Stimulated activated naive CD4-positive, alpha-beta T cell (primary cell): ENCODE measurements around the gene LRFN3.
A peak's percentile ranks its signal among the peaks of the same experiment; 100 is the strongest.
"Not testable (repeated sequence)": the region's sequence is repeated elsewhere in the genome, so short reads cannot be mapped to it uniquely, and the experiment has no call there.

Experiments
- DNase-seq, 6 experiments: peaks; one replicate each; lab custom pipeline; 2025; lab: John Stamatoyannopoulos, UW

The LRFN3 gene

GRCh38 chr19:35939307-35940077 lies 3.3 kb downstream of the LRFN3 start:
- no peak for DNase-seq

GRCh38 chr19:35940078-35940775 lies 4.1 kb downstream of the LRFN3 start:
- DNase-seq = no peak

- DNase-seq = no peak
Measured at GRCh38 chr19:35940839-35941238, 4.7 kb downstream of the LRFN3 start.

- DNase-seq = no peak
Measured at GRCh38 chr19:35942235-35942634, 6.1 kb downstream of the LRFN3 start.

DNA sequence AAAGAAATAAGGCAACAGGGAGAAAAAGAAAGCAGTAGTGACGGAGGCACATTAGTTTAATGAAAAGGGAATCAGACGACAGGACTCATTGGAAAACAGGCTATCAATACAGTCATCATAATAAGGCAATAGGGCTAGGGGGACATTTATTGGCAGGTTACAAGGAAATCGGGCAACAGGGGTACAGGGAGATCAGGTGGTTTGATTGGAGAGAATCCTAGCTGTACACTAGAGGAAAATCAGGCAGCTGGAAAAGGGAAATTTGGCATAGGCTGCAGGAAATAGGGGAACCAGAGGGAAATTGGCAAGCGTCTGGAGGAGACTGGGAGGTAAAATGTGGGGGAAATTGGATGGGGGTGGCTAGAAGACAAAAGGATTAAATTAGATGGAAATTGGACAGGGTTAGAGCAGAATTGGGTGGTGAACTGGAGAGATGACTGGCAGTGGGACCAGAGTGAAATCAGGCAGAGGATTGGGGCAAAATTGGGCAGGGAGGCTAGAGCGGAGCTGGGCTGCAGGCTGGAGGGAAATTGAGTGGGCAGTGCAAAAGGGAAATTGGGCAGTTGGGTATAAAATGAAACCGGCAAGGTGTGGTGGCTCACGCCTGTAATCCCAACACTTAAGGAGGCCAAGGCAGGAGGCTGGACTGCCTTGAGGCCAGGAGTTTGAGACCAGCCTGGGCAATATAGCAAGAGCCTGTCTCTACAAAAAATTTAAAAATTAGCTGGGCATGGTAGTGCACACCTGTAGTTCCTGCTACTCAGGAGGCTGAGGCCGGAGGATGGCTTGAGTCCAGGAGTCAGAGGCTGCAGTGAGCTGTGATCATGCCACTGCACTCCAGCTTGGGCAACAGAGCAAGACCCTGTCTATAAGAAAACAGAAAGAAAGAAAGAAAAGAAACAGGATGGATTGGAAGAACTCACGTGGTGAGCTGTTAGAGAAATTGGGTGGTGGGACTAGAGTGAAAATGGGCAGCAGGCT lies 7.4 kb downstream of the LRFN3 start:
- DNase-seq = no peak

DNA sequence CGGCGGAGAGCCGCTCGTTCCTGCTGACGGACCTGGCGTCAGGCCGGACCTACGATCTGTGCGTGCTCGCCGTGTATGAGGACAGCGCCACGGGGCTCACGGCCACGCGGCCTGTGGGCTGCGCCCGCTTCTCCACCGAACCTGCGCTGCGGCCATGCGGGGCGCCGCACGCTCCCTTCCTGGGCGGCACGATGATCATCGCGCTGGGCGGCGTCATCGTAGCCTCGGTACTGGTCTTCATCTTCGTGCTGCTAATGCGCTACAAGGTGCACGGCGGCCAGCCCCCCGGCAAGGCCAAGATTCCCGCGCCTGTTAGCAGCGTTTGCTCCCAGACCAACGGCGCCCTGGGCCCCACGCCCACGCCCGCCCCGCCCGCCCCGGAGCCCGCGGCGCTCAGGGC lies 8.4 kb downstream of the LRFN3 start:
- DNase-seq = no peak

DNA sequence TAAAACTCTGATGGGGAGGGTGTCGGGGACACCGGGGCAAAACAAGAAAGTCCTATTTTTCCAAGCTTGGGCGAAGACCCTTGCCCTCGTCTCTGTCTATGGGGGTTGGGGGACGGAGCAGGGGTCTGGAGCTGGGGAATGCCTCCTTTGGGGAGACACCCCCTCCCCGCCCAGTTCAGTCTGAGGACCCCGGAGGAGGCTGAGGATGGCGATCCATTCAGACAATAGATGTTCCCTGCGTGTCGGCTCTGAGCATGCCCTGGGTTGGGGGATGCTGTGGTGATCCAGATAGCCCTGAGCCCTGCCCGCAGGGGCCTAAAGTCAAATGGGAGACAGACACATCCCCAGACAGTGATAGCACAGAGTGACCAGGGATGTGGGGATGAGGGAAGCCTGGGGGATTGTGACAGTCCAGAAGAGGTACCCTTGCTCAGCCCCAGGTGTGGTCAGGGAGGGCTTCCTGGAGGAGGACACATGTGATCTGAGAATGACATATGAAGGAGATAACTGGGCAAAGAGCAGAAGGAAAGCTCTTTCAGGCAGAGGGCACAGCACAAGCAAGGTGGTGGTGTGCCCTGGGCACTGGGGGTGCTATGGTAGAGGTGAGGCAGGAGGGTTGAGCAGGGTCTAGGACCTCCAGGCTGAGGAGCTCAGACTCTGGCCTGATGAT lies 9.1 kb downstream of the LRFN3 start:
- no peak for DNase-seq

- no peak for DNase-seq
Measured at GRCh38 chr19:35946203-35946602, 10.0 kb downstream of the LRFN3 start.

DNA sequence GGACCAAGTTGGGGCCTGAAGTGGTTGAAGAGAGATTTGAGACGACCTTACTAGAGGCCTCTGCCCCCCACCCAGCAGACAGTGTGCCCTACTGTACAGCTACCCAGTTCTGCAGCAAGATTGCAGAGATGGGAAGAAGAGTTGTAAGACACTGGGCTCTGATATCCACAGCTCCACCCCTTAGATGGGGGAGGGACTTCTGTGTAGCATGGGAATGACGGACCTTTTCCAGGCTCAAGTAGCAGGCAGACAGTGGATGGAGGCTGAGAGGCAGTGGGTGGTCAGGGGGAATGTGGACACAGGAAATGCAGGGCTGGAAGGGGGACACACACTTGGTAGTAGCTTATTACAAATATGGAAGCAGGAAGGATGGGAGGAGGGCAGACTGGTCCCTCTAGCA lies 13.0 kb downstream of the LRFN3 start:
- no peak for DNase-seq

GRCh38 chr19:35955881-35956634 lies 19.9 kb downstream of the LRFN3 start:
- no peak for DNase-seq

GRCh38 chr19:35957411-35957810 lies 21.2 kb downstream of the LRFN3 start:
- DNase-seq = not testable (repeated sequence)

GRCh38 chr19:35958660-35959039 lies 22.5 kb downstream of the LRFN3 start:
- no peak for DNase-seq

- peak; percentile 69 to 84 (median 79) for DNase-seq
Measured at GRCh38 chr19:35959040-35959967, 23.1 kb downstream of the LRFN3 start.

GRCh38 chr19:35959968-35960320 lies 23.8 kb downstream of the LRFN3 start:
- DNase-seq = no peak

- DNase-seq = no peak
Measured at GRCh38 chr19:35960432-35960972, 24.3 kb downstream of the LRFN3 start.

GRCh38 chr19:35963514-35963913 lies 27.3 kb downstream of the LRFN3 start:
- peak in 3 of 6 experiments; percentile 9 to 41 (median 41) for DNase-seq

DNA sequence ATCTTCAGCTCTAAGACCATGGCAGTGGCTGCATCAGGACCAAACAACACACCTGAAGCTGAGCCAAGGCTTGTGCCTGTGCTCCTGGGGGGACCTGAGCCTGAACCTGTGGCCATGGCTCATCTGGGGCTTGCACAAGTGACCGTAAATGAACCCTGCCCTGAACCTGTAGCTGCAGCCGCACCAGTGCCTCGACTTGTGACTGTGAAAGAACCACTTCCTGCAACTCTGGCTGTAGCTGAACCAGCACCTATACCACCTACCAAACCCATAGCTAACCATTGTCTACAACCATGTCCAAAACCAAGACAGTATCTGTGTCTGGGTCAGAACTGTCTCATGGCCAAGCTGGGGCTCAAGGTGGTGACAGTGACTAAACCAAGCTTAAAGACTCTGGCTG lies 30.6 kb downstream of the LRFN3 start:
- DNase-seq = no peak

GRCh38 chr19:35973487-35973886 lies 37.3 kb downstream of the LRFN3 start:
- no peak for DNase-seq

DNA sequence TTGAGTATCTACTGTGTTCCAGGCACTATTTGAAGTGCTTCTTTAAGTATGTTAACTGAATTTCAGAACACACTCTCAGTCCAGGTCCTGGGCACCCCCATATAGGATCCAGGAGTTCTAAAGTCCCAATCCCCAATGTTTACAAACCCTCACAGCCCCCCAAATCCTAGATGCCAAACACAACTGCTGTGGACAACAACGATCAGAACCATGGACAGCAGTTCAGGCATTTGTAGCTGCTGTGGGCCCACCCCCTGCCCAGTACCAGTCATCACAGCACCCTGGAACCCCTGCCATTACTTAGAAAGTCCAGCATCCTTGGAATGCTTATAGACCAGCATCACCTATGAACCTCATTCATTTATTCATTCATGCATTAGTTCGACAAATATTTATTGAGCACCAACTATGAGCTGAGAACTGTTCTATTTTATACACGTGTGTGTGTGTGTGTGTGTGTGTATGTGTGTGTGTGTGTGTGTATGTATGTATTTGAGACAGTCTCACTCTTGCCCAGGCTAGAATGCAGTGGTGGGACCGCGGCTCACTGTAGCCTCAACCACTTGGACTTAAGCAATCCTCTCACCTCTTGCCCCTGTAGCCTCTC lies 39.5 kb downstream of the LRFN3 start:
- peak in 1 of 6 experiments; percentile 11 for DNase-seq
